ENCODE measurements around the gene GK.

DNA sequence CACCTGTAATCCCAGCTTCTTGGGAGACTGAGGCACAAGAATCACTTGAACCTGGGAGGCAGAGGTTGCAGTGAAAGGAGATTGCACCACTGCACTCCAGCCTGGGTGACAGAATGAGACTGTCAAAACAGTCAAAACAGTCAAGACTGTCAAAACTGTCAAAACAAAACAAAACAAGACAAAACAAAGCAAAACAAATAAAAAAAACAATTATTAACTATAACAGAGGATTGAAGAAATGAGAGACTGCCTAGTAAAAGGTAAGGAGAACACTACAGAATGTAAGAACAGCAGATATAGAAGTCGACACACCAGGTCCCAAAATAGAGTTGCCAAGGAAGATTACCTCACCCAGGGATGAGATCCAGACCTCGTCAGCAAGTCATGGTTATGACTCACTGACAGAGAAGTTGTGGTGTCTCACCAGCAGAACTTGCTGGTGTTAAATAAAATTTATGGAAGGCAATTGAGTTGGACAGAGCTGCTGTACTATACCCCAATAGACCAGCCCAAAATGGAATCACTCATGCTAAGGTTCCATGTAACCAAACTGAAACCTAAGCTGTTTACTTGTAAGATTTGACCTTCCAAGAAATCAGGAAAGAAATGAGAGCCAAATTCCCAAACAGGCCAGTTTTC is 32.1 kb upstream of the GK start:
- no peak for TF ChIP-seq POLR2AphosphoS5 (IDR thresholded peaks at IDR 0.05; ENCODE audit: low read depth, low read length)
- no peak for TF ChIP-seq POLR2A (IDR thresholded peaks at IDR 0.05; ENCODE audit: low read depth, low read length)
- TF ChIP-seq POU2F2 (IDR thresholded peaks at IDR 0.05; ENCODE audit: low read depth, low read length), result no peak
- no peak for TF ChIP-seq TAF1 (IDR thresholded peaks at IDR 0.05; ENCODE audit: low read depth, low read length)
- no peak for TF ChIP-seq SPI1 (IDR thresholded peaks at IDR 0.05; ENCODE audit: low read depth, low read length)
- TF ChIP-seq PAX5 (IDR thresholded peaks at IDR 0.05; ENCODE audit: insufficient read depth, low read length, severe bottlenecking), result no peak

All from GM12891 (cell line).